ENCODE results near the gene AQP7.

DNA sequence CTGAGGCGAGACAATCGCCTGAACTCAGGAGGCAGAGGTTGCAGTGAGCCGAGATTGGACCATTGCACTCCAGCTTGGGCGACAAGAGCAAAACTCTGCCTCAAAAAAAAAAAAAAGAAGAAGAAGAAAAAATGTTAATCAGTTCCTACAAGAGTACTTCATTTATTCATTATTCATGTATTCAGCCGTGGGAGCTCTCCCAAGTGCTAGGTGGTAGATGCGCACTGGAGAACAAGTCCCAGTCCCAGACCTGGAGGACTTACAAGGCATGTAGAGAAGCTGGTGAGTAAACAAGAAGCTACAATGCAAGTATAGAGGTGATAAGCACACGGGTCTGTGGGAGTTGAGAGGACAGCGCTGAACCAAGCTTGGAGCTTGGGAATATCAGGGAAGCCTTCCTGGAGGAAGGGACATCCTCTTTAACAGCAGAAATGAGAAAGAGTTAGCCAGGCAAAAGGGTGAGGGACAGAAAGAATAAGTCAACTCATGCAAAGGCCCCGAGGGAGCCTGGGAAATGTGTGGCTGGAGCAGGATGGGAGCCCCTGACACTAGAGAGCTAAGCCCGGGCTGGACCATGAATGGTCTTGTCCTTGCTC, 17.4 kb upstream of the AQP7 start:
- no peak for TF ChIP-seq CTCF (conservative IDR thresholded peaks at IDR 0.05; ENCODE audit: low read depth, low read length)
- no peak for TF ChIP-seq EZH2phosphoT487 (IDR thresholded peaks at IDR 0.05; ENCODE audit: borderline replicate concordance, low read length)
- no peak for TF ChIP-seq EZH2 (IDR thresholded peaks at IDR 0.05; ENCODE audit: low read length, unreplicated experiment)
